ENCODE results near the gene KDM6B.

KDM6B gene

GRCh38 chr17:7843536-7844291 is 9.7 kb downstream of the KDM6B start:
- Histone ChIP-seq H3K4me3 (ENCODE audit: control insufficient read depth in 1 of 7, extremely low read depth in 1 of 7, insufficient read depth in 4 of 7, low read depth in 2 of 7, low read length in 6 of 7) (peak overlapping the region; percentile 59 to 90 (median 80)), H3K27ac (ENCODE audit: insufficient read depth in 1 of 2, low read depth in 1 of 2, low read length in 2 of 2, poor library complexity in 1 of 2, severe bottlenecking in 2 of 2) (peak overlapping the region; percentile 94 to 96), H3K36me3 (ENCODE audit: control insufficient read depth in 4 of 4, insufficient read depth in 4 of 4, low read length in 3 of 4) (peaks cover 2 to 44% (median 25%) of the 10 kb centered on the region in 4 experiments), H3K27me3 (replicated peaks in 2 of 5; ENCODE audit: control insufficient read depth in 4 of 5, insufficient read depth in 5 of 5, low read length in 4 of 5) (no peaks in the 10 kb centered on the region), H3K4me1 (ENCODE audit: control extremely low read depth in 1 of 4, control insufficient read depth in 4 of 4, insufficient read depth in 4 of 4, low read length in 3 of 4) (peaks cover 11 to 63% (median 62%) of the 10 kb centered on the region in 4 experiments), H3K9me3 (ENCODE audit: control extremely low read depth in 1 of 5, control insufficient read depth in 4 of 5, insufficient read depth in 2 of 5, low read depth in 1 of 5, low read length in 4 of 5) (no peaks in the 10 kb centered on the region)
- under 1% methylated on average over 36 of the region's 61 CpGs for WGBS (ENCODE audit: insufficient coverage)
- POLR2A ChIA-PET, result interaction anchor here (0.9 to 4.1 kb wide), 10 partner anchors 8 to 263 kb away, joined by 3 to 37 read pairs (median 6); partner anchors contain the start of genes CYB5D1, KDM6B, NAA38 and TP53
- CTCF ChIA-PET, result interaction anchor here (0.8 to 2.5 kb wide), 4 partner anchors 10 to 89 kb away, joined by 3 to 8 read pairs (median 5); partner anchors contain the start of genes CNTROB, CYB5D1, NAA38 and TRAPPC1
- peak; percentile 93 to 97 (median 96) for DNase-seq

GRCh38 chr17:7844292-7845154 is 10.5 kb downstream of the KDM6B start:
- Histone ChIP-seq H3K9me3 (ENCODE audit: control extremely low read depth in 1 of 5, control insufficient read depth in 4 of 5, insufficient read depth in 2 of 5, low read depth in 1 of 5, low read length in 4 of 5) (no peaks in the 10 kb centered on the region), H3K4me1 (ENCODE audit: control extremely low read depth in 1 of 4, control insufficient read depth in 4 of 4, insufficient read depth in 4 of 4, low read length in 3 of 4) (peaks cover 11 to 55% (median 53%) of the 10 kb centered on the region in 4 experiments), H3K27me3 (replicated peaks in 2 of 5; ENCODE audit: control insufficient read depth in 4 of 5, insufficient read depth in 5 of 5, low read length in 4 of 5) (no peaks in the 10 kb centered on the region), H3K4me3 (ENCODE audit: control insufficient read depth in 1 of 7, extremely low read depth in 1 of 7, insufficient read depth in 4 of 7, low read depth in 2 of 7, low read length in 6 of 7) (peak overlapping the region; percentile 59 to 90 (median 78)), H3K36me3 (ENCODE audit: control insufficient read depth in 4 of 4, insufficient read depth in 4 of 4, low read length in 3 of 4) (peaks cover 5 to 52% (median 31%) of the 10 kb centered on the region in 4 experiments), H3K27ac (ENCODE audit: insufficient read depth in 1 of 2, low read depth in 1 of 2, low read length in 2 of 2, poor library complexity in 1 of 2, severe bottlenecking in 2 of 2) (peak overlapping the region; percentile 94 to 96)
- CTCF ChIA-PET, result interaction anchor here (0.8 to 2.8 kb wide), 14 partner anchors 8 to 28 kb away, joined by 3 to 27 read pairs (median 4); partner anchors contain the start of genes CYB5D1, KDM6B and NAA38
- DNase-seq, result peak; percentile 88 to 91 (median 90)
- POLR2A ChIA-PET, result interaction anchor here (0.5 to 4.1 kb wide), 8 partner anchors 9 to 166 kb away, joined by 3 to 37 read pairs (median 4); partner anchors contain the start of genes KDM6B and NAA38
- WGBS (ENCODE audit: insufficient coverage), result 0% methylated on average over 51 of the region's 71 CpGs

GRCh38 chr17:7845359-7846062 is 11.5 kb downstream of the KDM6B start:
- Histone ChIP-seq H3K36me3 (ENCODE audit: control insufficient read depth in 4 of 4, insufficient read depth in 4 of 4, low read length in 3 of 4) (peaks cover 7 to 55% (median 35%) of the 10 kb centered on the region in 4 experiments), H3K4me1 (ENCODE audit: control extremely low read depth in 1 of 4, control insufficient read depth in 4 of 4, insufficient read depth in 4 of 4, low read length in 3 of 4) (peaks cover 7 to 46% (median 44%) of the 10 kb centered on the region in 4 experiments), H3K4me3 (ENCODE audit: control insufficient read depth in 1 of 7, extremely low read depth in 1 of 7, insufficient read depth in 4 of 7, low read depth in 2 of 7, low read length in 6 of 7) (peak overlapping the region in 5 of 7 experiments; percentile 73 to 90 (median 80)), H3K9me3 (ENCODE audit: control extremely low read depth in 1 of 5, control insufficient read depth in 4 of 5, insufficient read depth in 2 of 5, low read depth in 1 of 5, low read length in 4 of 5) (no peaks in the 10 kb centered on the region), H3K27me3 (replicated peaks in 2 of 5; ENCODE audit: control insufficient read depth in 4 of 5, insufficient read depth in 5 of 5, low read length in 4 of 5) (no peaks in the 10 kb centered on the region), H3K27ac (ENCODE audit: insufficient read depth in 1 of 2, low read depth in 1 of 2, low read length in 2 of 2, poor library complexity in 1 of 2, severe bottlenecking in 2 of 2) (peak overlapping the region; percentile 94 to 96)
- DNase-seq, result no peak
- ChIA-PET CTCF (interaction anchor here (0.8 to 2.8 kb wide), 10 partner anchors 9 to 29 kb away, joined by 3 to 27 read pairs (median 4); partner anchors contain the start of genes KDM6B and NAA38), POLR2A (interaction anchor here (1.0 to 4.1 kb wide), 6 partner anchors 8 to 24 kb away, joined by 3 to 37 read pairs (median 6); partner anchors contain the start of genes KDM6B and NAA38)
- WGBS (ENCODE audit: insufficient coverage), result 94% methylated on average over 12 of the region's 15 CpGs

- no peak overlapping the region for H3K27ac ChIP-seq (ENCODE audit: insufficient read depth in 1 of 2, low read depth in 1 of 2, low read length in 2 of 2, poor library complexity in 1 of 2, severe bottlenecking in 2 of 2)
- H3K27me3 ChIP-seq (replicated peaks in 2 of 5; ENCODE audit: control insufficient read depth in 4 of 5, insufficient read depth in 5 of 5, low read length in 4 of 5), result no peaks in the 10 kb centered on the region
- 98% methylated on average over 16 of the region's 22 CpGs for WGBS (ENCODE audit: insufficient coverage)
- POLR2A ChIA-PET, result interaction anchor here (4.1 kb wide), 1 partner anchor 11 kb away, joined by 37 read pairs; no protein-coding TSS in a partner anchor
- peaks cover 8 to 56% (median 35%) of the 10 kb centered on the region in 4 experiments for H3K36me3 ChIP-seq (ENCODE audit: control insufficient read depth in 4 of 4, insufficient read depth in 4 of 4, low read length in 3 of 4)
- peaks cover under 1 to 40% (median 38%) of the 10 kb centered on the region in 4 experiments for H3K4me1 ChIP-seq (ENCODE audit: control extremely low read depth in 1 of 4, control insufficient read depth in 4 of 4, insufficient read depth in 4 of 4, low read length in 3 of 4)
- DNase-seq, result no peak
- no peaks in the 10 kb centered on the region for H3K9me3 ChIP-seq (ENCODE audit: control extremely low read depth in 1 of 5, control insufficient read depth in 4 of 5, insufficient read depth in 2 of 5, low read depth in 1 of 5, low read length in 4 of 5)
- CTCF ChIA-PET, result interaction anchor here (1.0 to 2.8 kb wide), 2 partner anchors 11 to 12 kb away, joined by 3 to 27 read pairs; partner anchors contain the start of genes CYB5D1, KDM6B and NAA38
- H3K4me3 ChIP-seq (ENCODE audit: control insufficient read depth in 1 of 7, extremely low read depth in 1 of 7, insufficient read depth in 4 of 7, low read depth in 2 of 7, low read length in 6 of 7), result no peak overlapping the region
Measured at GRCh38 chr17:7846063-7846735, 12.2 kb downstream of the KDM6B start.

GRCh38 chr17:7846765-7847661 is 13.0 kb downstream of the KDM6B start:
- H3K36me3 ChIP-seq (ENCODE audit: control insufficient read depth in 4 of 4, insufficient read depth in 4 of 4, low read length in 3 of 4), result peaks cover 8 to 62% (median 37%) of the 10 kb centered on the region in 4 experiments
- DNase-seq, result no peak
- no peaks in the 10 kb centered on the region for H3K27me3 ChIP-seq (replicated peaks in 2 of 5; ENCODE audit: control insufficient read depth in 4 of 5, insufficient read depth in 5 of 5, low read length in 4 of 5)
- H3K27ac ChIP-seq (ENCODE audit: insufficient read depth in 1 of 2, low read depth in 1 of 2, low read length in 2 of 2, poor library complexity in 1 of 2, severe bottlenecking in 2 of 2), result no peak overlapping the region
- no peaks in the 10 kb centered on the region for H3K9me3 ChIP-seq (ENCODE audit: control extremely low read depth in 1 of 5, control insufficient read depth in 4 of 5, insufficient read depth in 2 of 5, low read depth in 1 of 5, low read length in 4 of 5)
- POLR2A ChIA-PET, result interaction anchor here (5.0 kb wide), 1 partner anchor 12 kb away, joined by 28 read pairs; the partner anchor contains the start of gene KDM6B
- peaks cover 0 to 41% (median 37%) of the 10 kb centered on the region in 4 experiments for H3K4me1 ChIP-seq (ENCODE audit: control extremely low read depth in 1 of 4, control insufficient read depth in 4 of 4, insufficient read depth in 4 of 4, low read length in 3 of 4)
- WGBS (ENCODE audit: insufficient coverage), result 99% methylated on average over 14 of the region's 34 CpGs
- no peak overlapping the region for H3K4me3 ChIP-seq (ENCODE audit: control insufficient read depth in 1 of 7, extremely low read depth in 1 of 7, insufficient read depth in 4 of 7, low read depth in 2 of 7, low read length in 6 of 7)
- CTCF ChIA-PET, result interaction anchor here (1.0 to 2.8 kb wide), 2 partner anchors 10 to 13 kb away, joined by 3 to 27 read pairs; partner anchors contain the start of genes CYB5D1, KDM6B and NAA38
